ENCODE data around the gene DNAH2.
A peak's percentile ranks its signal among the peaks of the same experiment; 100 is the strongest.

Gene DNAH2

GRCh38 chr17:7716901-7717755 is at the start of gene DNAH2:
DNAH2 (plus strand) TSS chr17:7717744; CDS start chr17:7719735, 1,991 bp downstream.
- Histone ChIP-seq H3K4me1 (ENCODE audit: insufficient read depth, low read length) (peaks cover 7% of the 10 kb centered on the region), H3K27ac (ENCODE audit: low read depth, low read length) (peak within 1 kb of the TSS; percentile 35), H3K9me3 (ENCODE audit: low read length) (no peaks in the 10 kb centered on the region), H3K4me3 (ENCODE audit: low read depth in 1 of 2, low read length in 2 of 2) (peak within 1 kb of the TSS; percentile 60 to 83), H3K27me3 (ENCODE audit: control insufficient read depth in 1 of 2, insufficient read depth in 2 of 2, low read length in 2 of 2) (peaks cover 25 to 38% of the 10 kb centered on the region in 2 donors), H3K9ac (ENCODE audit: low read length) (no peak within 1 kb of the TSS), H3K36me3 (ENCODE audit: insufficient read depth, low read length) (no peaks in the 10 kb centered on the region)

GRCh38 chr17:7668482-7668881 is 49.1 kb upstream of the DNAH2 start:
- H3K27ac ChIP-seq (ENCODE audit: low read depth, low read length) = no peak overlapping the region
- peaks cover 25% of the 10 kb centered on the region for H3K36me3 ChIP-seq (ENCODE audit: insufficient read depth, low read length)

GRCh38 chr17:7673239-7673638 is 44.3 kb upstream of the DNAH2 start:
- H3K27ac ChIP-seq (ENCODE audit: low read depth, low read length) = no peak overlapping the region
- H3K9ac ChIP-seq (ENCODE audit: low read length) = no peak overlapping the region
- no peaks in the 10 kb centered on the region for H3K27me3 ChIP-seq (ENCODE audit: control insufficient read depth in 1 of 2, insufficient read depth in 2 of 2, low read length in 2 of 2)
- no peaks in the 10 kb centered on the region for H3K4me1 ChIP-seq (ENCODE audit: insufficient read depth, low read length)
- H3K36me3 ChIP-seq (ENCODE audit: insufficient read depth, low read length) = peaks cover 49% of the 10 kb centered on the region
- no peaks in the 10 kb centered on the region for H3K9me3 ChIP-seq (ENCODE audit: low read length)
- H3K4me3 ChIP-seq (ENCODE audit: low read depth in 1 of 2, low read length in 2 of 2) = no peak overlapping the region

More at GRCh38 chr17:7668482-7668881, 49.1 kb upstream of the DNAH2 start:
- Histone ChIP-seq H3K4me3 (ENCODE audit: low read depth in 1 of 2, low read length in 2 of 2) (no peak overlapping the region), H3K9ac (ENCODE audit: low read length) (no peak overlapping the region), H3K27me3 (ENCODE audit: control insufficient read depth in 1 of 2, insufficient read depth in 2 of 2, low read length in 2 of 2) (no peaks in the 10 kb centered on the region), H3K9me3 (ENCODE audit: low read length) (no peaks in the 10 kb centered on the region), H3K4me1 (ENCODE audit: insufficient read depth, low read length) (no peaks in the 10 kb centered on the region)

GRCh38 chr17:7674934-7675333 is 42.6 kb upstream of the DNAH2 start:
- no peaks in the 10 kb centered on the region for H3K4me1 ChIP-seq (ENCODE audit: insufficient read depth, low read length)
- peaks cover 37% of the 10 kb centered on the region for H3K36me3 ChIP-seq (ENCODE audit: insufficient read depth, low read length)
- H3K4me3 ChIP-seq (ENCODE audit: low read depth in 1 of 2, low read length in 2 of 2) = no peak overlapping the region
- H3K27ac ChIP-seq (ENCODE audit: low read depth, low read length) = no peak overlapping the region
- H3K9me3 ChIP-seq (ENCODE audit: low read length) = no peaks in the 10 kb centered on the region
- no peak overlapping the region for H3K9ac ChIP-seq (ENCODE audit: low read length)
- H3K27me3 ChIP-seq (ENCODE audit: control insufficient read depth in 1 of 2, insufficient read depth in 2 of 2, low read length in 2 of 2) = no peaks in the 10 kb centered on the region

- Histone ChIP-seq H3K9me3 (ENCODE audit: low read length) (no peaks in the 10 kb centered on the region), H3K27ac (ENCODE audit: low read depth, low read length) (no peak overlapping the region), H3K36me3 (ENCODE audit: insufficient read depth, low read length) (peaks cover 29% of the 10 kb centered on the region), H3K4me3 (ENCODE audit: low read depth in 1 of 2, low read length in 2 of 2) (no peak overlapping the region), H3K4me1 (ENCODE audit: insufficient read depth, low read length) (no peaks in the 10 kb centered on the region), H3K9ac (ENCODE audit: low read length) (no peak overlapping the region), H3K27me3 (ENCODE audit: control insufficient read depth in 1 of 2, insufficient read depth in 2 of 2, low read length in 2 of 2) (no peaks in the 10 kb centered on the region)
Observed at GRCh38 chr17:7676533-7676932, 41.0 kb upstream of the DNAH2 start.

GRCh38 chr17:7677388-7678067 is 40.0 kb upstream of the DNAH2 start:
- Histone ChIP-seq H3K4me3 (ENCODE audit: low read depth in 1 of 2, low read length in 2 of 2) (no peak overlapping the region), H3K36me3 (ENCODE audit: insufficient read depth, low read length) (peaks cover 29% of the 10 kb centered on the region), H3K4me1 (ENCODE audit: insufficient read depth, low read length) (no peaks in the 10 kb centered on the region), H3K9me3 (ENCODE audit: low read length) (no peaks in the 10 kb centered on the region), H3K27ac (ENCODE audit: low read depth, low read length) (no peak overlapping the region), H3K27me3 (ENCODE audit: control insufficient read depth in 1 of 2, insufficient read depth in 2 of 2, low read length in 2 of 2) (no peaks in the 10 kb centered on the region), H3K9ac (ENCODE audit: low read length) (no peak overlapping the region)

- Histone ChIP-seq H3K27ac (ENCODE audit: low read depth, low read length) (peak overlapping the region; percentile 94), H3K9ac (ENCODE audit: low read length) (peak overlapping the region; percentile 99), H3K27me3 (ENCODE audit: control insufficient read depth in 1 of 2, insufficient read depth in 2 of 2, low read length in 2 of 2) (no peaks in the 10 kb centered on the region), H3K4me1 (ENCODE audit: insufficient read depth, low read length) (peaks cover 21% of the 10 kb centered on the region), H3K36me3 (ENCODE audit: insufficient read depth, low read length) (no peaks in the 10 kb centered on the region), H3K4me3 (ENCODE audit: low read depth in 1 of 2, low read length in 2 of 2) (peak overlapping the region; percentile 60 to 100), H3K9me3 (ENCODE audit: low read length) (no peaks in the 10 kb centered on the region)
Observed at GRCh38 chr17:7684851-7685532, 32.6 kb upstream of the DNAH2 start.

GRCh38 chr17:7685533-7686221 is 31.9 kb upstream of the DNAH2 start:
- H3K36me3 ChIP-seq (ENCODE audit: insufficient read depth, low read length) = no peaks in the 10 kb centered on the region
- no peaks in the 10 kb centered on the region for H3K27me3 ChIP-seq (ENCODE audit: control insufficient read depth in 1 of 2, insufficient read depth in 2 of 2, low read length in 2 of 2)
- H3K9me3 ChIP-seq (ENCODE audit: low read length) = no peaks in the 10 kb centered on the region
- peak overlapping the region; percentile 99 for H3K9ac ChIP-seq (ENCODE audit: low read length)
- H3K27ac ChIP-seq (ENCODE audit: low read depth, low read length) = peak overlapping the region; percentile 94
- H3K4me3 ChIP-seq (ENCODE audit: low read depth in 1 of 2, low read length in 2 of 2) = peak overlapping the region; percentile 60 to 100
- H3K4me1 ChIP-seq (ENCODE audit: insufficient read depth, low read length) = peaks cover 21% of the 10 kb centered on the region

- peaks cover 21% of the 10 kb centered on the region for H3K4me1 ChIP-seq (ENCODE audit: insufficient read depth, low read length)
- peak overlapping the region; percentile 60 to 100 for H3K4me3 ChIP-seq (ENCODE audit: low read depth in 1 of 2, low read length in 2 of 2)
- peak overlapping the region; percentile 99 for H3K9ac ChIP-seq (ENCODE audit: low read length)
- no peaks in the 10 kb centered on the region for H3K36me3 ChIP-seq (ENCODE audit: insufficient read depth, low read length)
- H3K27me3 ChIP-seq (ENCODE audit: control insufficient read depth in 1 of 2, insufficient read depth in 2 of 2, low read length in 2 of 2) = no peaks in the 10 kb centered on the region
- H3K27ac ChIP-seq (ENCODE audit: low read depth, low read length) = peak overlapping the region; percentile 94
- no peaks in the 10 kb centered on the region for H3K9me3 ChIP-seq (ENCODE audit: low read length)
Observed at GRCh38 chr17:7686222-7687071, 31.1 kb upstream of the DNAH2 start.

GRCh38 chr17:7687072-7687907 is 30.3 kb upstream of the DNAH2 start, which contains the start of gene TP53:
TP53 (minus strand) TSS chr17:7687490; CDS start chr17:7676594, 10,896 bp downstream.
- peaks cover 21% of the 10 kb centered on the region for H3K4me1 ChIP-seq (ENCODE audit: insufficient read depth, low read length)
- peak within 1 kb of the TSS; percentile 99 for H3K9ac ChIP-seq (ENCODE audit: low read length)
- H3K36me3 ChIP-seq (ENCODE audit: insufficient read depth, low read length) = no peaks in the 10 kb centered on the region
- peak within 1 kb of the TSS; percentile 94 for H3K27ac ChIP-seq (ENCODE audit: low read depth, low read length)
- H3K9me3 ChIP-seq (ENCODE audit: low read length) = no peaks in the 10 kb centered on the region
- H3K27me3 ChIP-seq (ENCODE audit: control insufficient read depth in 1 of 2, insufficient read depth in 2 of 2, low read length in 2 of 2) = no peaks in the 10 kb centered on the region
- peak within 1 kb of the TSS; percentile 60 to 100 for H3K4me3 ChIP-seq (ENCODE audit: low read depth in 1 of 2, low read length in 2 of 2)
